PC-3 (cell line): ENCODE measurements around the gene APBA2. TPM values are rescaled to one million over a fixed set of nuclear protein-coding genes. Genes with fewer than 3 reads are reported as not detected.
A peak's percentile ranks its signal among the peaks of the same experiment; 100 is the strongest.

Experiments
- ATAC-seq: fragments of 200-7000 bp; cut with Tn5 transposase; 2 replicates; pipeline ENCODE4 v1.9.1; 2020; ENCODE audit warnings: mild to moderate bottlenecking, moderate library complexity
- BruUV-seq: library from RNA; stranded (reverse); fragments of 400-500 nt; replicated peaks from 2 replicates; lab custom pipeline; 2021; lab: Mats Ljungman, UMichigan
- CTCF ChIA-PET: fragments of 300-600 bp; sonication (Branson Sonifier 250); formaldehyde crosslinking; loops from one replicate; lab custom pipeline; 2022; ENCODE audit warnings: antibody characterized with exemption; lab: Charles Lee
- POLR2A ChIA-PET: fragments of 300-600 bp; sonication (Branson Sonifier 250); formaldehyde crosslinking; loops from one replicate; lab custom pipeline; 2022; ENCODE audit warnings: antibody characterized with exemption; ENCODE audit not compliant: unreplicated experiment; lab: Charles Lee
- DNase-seq: peaks from one replicate; pipeline ENCODE4 v3.0.0-alpha.2; 2015
- H2AFZ ChIP-seq: fragments of 300-600 bp; sonication (generic); 2 replicates; pipeline ENCODE4 v1.6.0; 2016; ENCODE audit warnings: antibody characterized with exemption, low read length
- H3F3A ChIP-seq: fragments of 300-600 bp; sonication (generic); one replicate; pipeline ENCODE4 v1.6.0; 2017; ENCODE audit warnings: antibody characterized with exemption, low read length, control low read depth, mild to moderate bottlenecking; ENCODE audit not compliant: unreplicated experiment
- H3K27ac ChIP-seq: fragments of 300-600 bp; sonication (generic); 2 replicates; pipeline ENCODE4 v1.5.1; 2016; ENCODE audit warnings: mild to moderate bottlenecking, low read length
- H3K27me3 ChIP-seq: fragments of 300-600 bp; sonication (generic); 2 replicates; pipeline ENCODE4 v1.6.1; 2016; ENCODE audit warnings: low read length, mixed read lengths
- H3K36me3 ChIP-seq: fragments of 300-600 bp; sonication (generic); 2 replicates; pipeline ENCODE4 v1.6.1; 2016; ENCODE audit warnings: low read depth, mixed run types, low read length, mixed read lengths
- H3K4me1 ChIP-seq: fragments of 300-600 bp; sonication (generic); 2 replicates; pipeline ENCODE4 v1.5.1; 2016; ENCODE audit warnings: low read length; ENCODE audit not compliant: insufficient read depth
- H3K4me2 ChIP-seq: fragments of 300-600 bp; sonication (generic); 2 replicates; pipeline ENCODE4 v1.6.0; 2016; ENCODE audit warnings: low read length
- H3K4me3 ChIP-seq: fragments of 300-600 bp; sonication (generic); 2 replicates; pipeline ENCODE4 v1.5.1; 2016; ENCODE audit warnings: mild to moderate bottlenecking, low read length, mixed read lengths
- H3K79me2 ChIP-seq: fragments of 300-600 bp; sonication (generic); 2 replicates; pipeline ENCODE4 v1.6.1; 2017; ENCODE audit warnings: low read length, mixed read lengths
- H3K9ac ChIP-seq: fragments of 300-600 bp; sonication (generic); 2 replicates; pipeline ENCODE4 v1.6.0; 2016; ENCODE audit warnings: mild to moderate bottlenecking, low read length
- H3K9me2 ChIP-seq: fragments of 300-600 bp; sonication (generic); replicated peaks from 2 replicates; pipeline ENCODE4 v1.6.1; 2016; ENCODE audit warnings: mixed run types, low read length, mixed read lengths
- H3K9me3 ChIP-seq: fragments of 300-600 bp; sonication (generic); 2 replicates; pipeline ENCODE4 v1.6.1; 2016; ENCODE audit warnings: low read length, mixed read lengths
- H4K20me1 ChIP-seq: fragments of 300-600 bp; sonication (generic); 2 replicates; pipeline ENCODE4 v1.6.1; 2016; ENCODE audit warnings: low read length, mixed read lengths
- EZH2 ChIP-seq: fragments of 300-600 bp; sonication (generic); IDR thresholded peaks from one replicate; pipeline ENCODE4 v1.6.1; 2017; ENCODE audit warnings: antibody characterized with exemption, mild to moderate bottlenecking, low read length; ENCODE audit not compliant: unreplicated experiment
- EZH2phosphoT487 ChIP-seq: fragments of 300-600 bp; sonication (generic); IDR thresholded peaks from 2 replicates; pipeline ENCODE4 v1.6.1; 2018; ENCODE audit warnings: mild to moderate bottlenecking, antibody characterized with exemption, low read length, borderline replicate concordance
- intact Hi-C: fragments of 100-400 bp; cut with micrococcal nuclease; formaldehyde crosslinking; loops from 2 replicates; pipeline ENCODE4 v1.9.0; 2023
- total RNA-seq: library from RNA; depleted of rRNA; stranded (reverse); fragments of >200 nt; gene quantifications from 2 replicates; pipeline ENCODE4 v1.2.3, GENCODE V29; 2014
- TF ChIP-seq, protein P1 (sequence below): fragments of 300-600 bp; sonication (generic); conservative IDR thresholded peaks from 2 replicates; pipeline ENCODE4 v1.5.1; 2017; ENCODE audit warnings: antibody characterized with exemption, low read depth, mild to moderate bottlenecking, low read length

Gene APBA2
- total RNA-seq, 1 experiment from 2014 or later: 61.7 TPM

DNA sequence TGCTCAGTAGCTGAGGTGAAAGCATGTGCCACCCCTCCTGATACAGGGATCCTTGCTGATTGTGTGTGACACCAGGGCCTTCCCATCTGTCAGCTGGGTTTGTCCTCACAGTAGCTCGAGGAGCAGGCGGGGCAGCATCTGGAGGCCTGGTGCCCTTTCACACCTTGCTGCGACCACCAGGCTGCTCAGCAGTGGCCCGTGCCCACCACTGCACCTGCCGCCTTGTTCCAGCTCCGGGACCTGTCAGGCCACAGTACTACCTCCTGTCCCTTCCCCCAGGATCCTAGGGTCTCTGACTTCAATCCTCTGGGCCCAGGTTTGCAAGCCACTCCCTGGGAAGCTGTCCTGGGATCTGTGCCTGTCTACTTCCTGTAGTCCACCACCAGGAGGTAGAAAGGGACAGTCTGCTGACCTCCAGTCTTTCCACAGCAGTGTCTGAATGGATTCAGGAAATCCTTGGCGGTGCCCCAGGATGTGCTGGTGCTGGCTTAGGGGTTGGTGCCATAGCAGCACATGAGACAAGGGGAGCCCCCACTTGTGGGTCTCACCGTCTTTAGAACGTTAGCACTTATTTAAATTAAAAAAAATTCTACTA is 27.5 kb downstream of the APBA2 start:
- Histone ChIP-seq H3K9me3 (no peaks in the 10 kb centered on the region), H3K9me2 (no peaks in the 10 kb centered on the region), H2AFZ (no peak overlapping the region), H3F3A (no peaks in the 10 kb centered on the region), H3K9ac (no peak overlapping the region), H4K20me1 (no peaks in the 10 kb centered on the region), H3K79me2 (peaks cover 6% of the 10 kb centered on the region; the same call in 1 of the 2 replicates), H3K4me1 (no peaks in the 10 kb centered on the region), H3K4me3 (no peak overlapping the region), H3K27ac (no peak overlapping the region), H3K36me3 (no peaks in the 10 kb centered on the region), H3K4me2 (no peak overlapping the region), H3K27me3 (no peaks in the 10 kb centered on the region)
- ATAC-seq (peak; percentile 80), DNase-seq (no peak)
- CTCF ChIA-PET: no interaction called here
- BruUV-seq: no TSS peak
- POLR2A ChIA-PET: no interaction called here
- intact Hi-C loops: loop anchor here (1.0 kb wide), 1 partner anchor 62 kb away; no protein-coding TSS in a partner anchor
- no peak for TF ChIP-seq EZH2phosphoT487
- TF ChIP-seq EZH2: no peak
- TF ChIP-seq, protein P1, sequence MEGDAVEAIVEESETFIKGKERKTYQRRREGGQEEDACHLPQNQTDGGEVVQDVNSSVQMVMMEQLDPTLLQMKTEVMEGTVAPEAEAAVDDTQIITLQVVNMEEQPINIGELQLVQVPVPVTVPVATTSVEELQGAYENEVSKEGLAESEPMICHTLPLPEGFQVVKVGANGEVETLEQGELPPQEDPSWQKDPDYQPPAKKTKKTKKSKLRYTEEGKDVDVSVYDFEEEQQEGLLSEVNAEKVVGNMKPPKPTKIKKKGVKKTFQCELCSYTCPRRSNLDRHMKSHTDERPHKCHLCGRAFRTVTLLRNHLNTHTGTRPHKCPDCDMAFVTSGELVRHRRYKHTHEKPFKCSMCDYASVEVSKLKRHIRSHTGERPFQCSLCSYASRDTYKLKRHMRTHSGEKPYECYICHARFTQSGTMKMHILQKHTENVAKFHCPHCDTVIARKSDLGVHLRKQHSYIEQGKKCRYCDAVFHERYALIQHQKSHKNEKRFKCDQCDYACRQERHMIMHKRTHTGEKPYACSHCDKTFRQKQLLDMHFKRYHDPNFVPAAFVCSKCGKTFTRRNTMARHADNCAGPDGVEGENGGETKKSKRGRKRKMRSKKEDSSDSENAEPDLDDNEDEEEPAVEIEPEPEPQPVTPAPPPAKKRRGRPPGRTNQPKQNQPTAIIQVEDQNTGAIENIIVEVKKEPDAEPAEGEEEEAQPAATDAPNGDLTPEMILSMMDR: no peak; the same call in 1 of the 2 replicates

DNA sequence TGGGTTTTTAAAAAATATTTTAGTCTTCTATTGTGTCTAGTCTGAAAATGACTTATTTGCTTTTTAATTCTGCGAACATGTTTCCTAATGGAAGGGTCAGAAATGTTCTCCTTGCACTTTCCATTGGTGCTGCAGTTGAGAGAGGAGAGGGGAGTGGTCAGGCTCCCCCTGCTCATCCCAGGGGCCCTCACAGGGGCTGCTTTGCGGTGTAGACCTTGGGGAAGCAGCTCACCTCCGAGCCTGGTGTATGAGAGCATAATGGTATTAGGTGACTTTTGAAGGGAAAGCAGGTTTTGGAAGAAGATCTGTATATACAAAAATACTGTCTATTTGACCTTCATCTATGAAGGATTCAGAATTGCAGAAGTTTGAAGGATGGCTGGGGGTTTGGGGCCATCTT is 28.3 kb downstream of the APBA2 start:
- intact Hi-C loops: no loop called here
- no peaks in the 10 kb centered on the region for H3F3A ChIP-seq
- ChIA-PET POLR2A (no interaction called here), CTCF (no interaction called here)
- no peak overlapping the region for H2AFZ ChIP-seq
- no peaks in the 10 kb centered on the region for H4K20me1 ChIP-seq
- TF ChIP-seq EZH2phosphoT487 (no peak), EZH2 (no peak)
- TF ChIP-seq, protein P1: no peak
- peaks cover 6% of the 10 kb centered on the region; the same call in 1 of the 2 replicates for H3K79me2 ChIP-seq
- BruUV-seq: no TSS peak
- no peak overlapping the region for H3K4me3 ChIP-seq
- H3K9ac ChIP-seq: no peak overlapping the region
- H3K9me3 ChIP-seq: no peaks in the 10 kb centered on the region
- peaks cover 2% of the 10 kb centered on the region for H3K4me1 ChIP-seq
- H3K4me2 ChIP-seq: no peak overlapping the region
- no peaks in the 10 kb centered on the region for H3K9me2 ChIP-seq
- ATAC-seq (no peak), DNase-seq (no peak)
- no peak overlapping the region for H3K27ac ChIP-seq
- no peaks in the 10 kb centered on the region for H3K36me3 ChIP-seq
- H3K27me3 ChIP-seq: no peaks in the 10 kb centered on the region

DNA sequence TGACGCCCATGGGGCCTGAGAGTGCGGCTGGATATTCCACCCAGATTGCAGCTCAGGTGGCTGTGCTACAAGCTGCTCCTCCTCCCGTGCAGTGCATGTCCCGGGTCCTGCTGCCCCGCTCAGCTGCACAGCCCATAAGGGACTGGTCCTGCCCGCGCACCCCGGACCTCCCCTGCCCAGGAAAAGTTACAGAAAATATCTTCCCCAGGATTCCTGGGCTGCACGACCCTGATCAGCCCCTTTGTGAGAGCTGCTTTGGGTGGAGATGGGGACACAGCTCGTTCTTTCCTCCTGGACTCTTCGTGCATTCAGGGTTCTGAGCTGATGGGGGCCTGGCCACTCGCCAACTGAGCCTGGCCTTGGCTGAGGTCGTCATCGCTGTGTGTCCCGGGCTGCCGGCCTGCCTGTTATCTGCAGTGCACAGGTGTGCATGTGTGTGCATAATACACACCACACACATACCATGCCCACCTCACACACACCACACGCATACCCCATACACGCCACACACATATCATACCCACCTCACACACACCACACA is 28.8 kb downstream of the APBA2 start:
- CTCF ChIA-PET: no interaction called here
- Histone ChIP-seq H3K9me3 (no peaks in the 10 kb centered on the region), H3K79me2 (peaks cover 6% of the 10 kb centered on the region; the same call in 1 of the 2 replicates), H3K9me2 (no peaks in the 10 kb centered on the region), H3K9ac (no peak overlapping the region), H3K27ac (no peak overlapping the region), H3K27me3 (no peaks in the 10 kb centered on the region), H4K20me1 (no peaks in the 10 kb centered on the region), H3K4me1 (peaks cover 7% of the 10 kb centered on the region), H3K36me3 (no peaks in the 10 kb centered on the region), H3K4me3 (no peak overlapping the region), H3K4me2 (no peak overlapping the region), H3F3A (no peaks in the 10 kb centered on the region), H2AFZ (no peak overlapping the region)
- POLR2A ChIA-PET: no interaction called here
- no TSS peak for BruUV-seq
- TF ChIP-seq, protein P1: no peak
- TF ChIP-seq EZH2 (no peak), EZH2phosphoT487 (no peak)
- ATAC-seq (no peak), DNase-seq (no peak)
- intact Hi-C loops: no loop called here
